ENCODE results near the gene ADAMTS17. TPM values are rescaled to one million over a fixed set of nuclear protein-coding genes. Genes with fewer than 3 reads are reported as not detected.

Gene ADAMTS17
- total RNA-seq, 1 donor from 2014 or later = 1.5 TPM

GRCh38 chr15:100215843-100216169 lies 126.0 kb downstream of the ADAMTS17 start:
- no peak overlapping the region for H3K9ac ChIP-seq
- no peak overlapping the region for H3K4me2 ChIP-seq
- Mint-ChIP-seq H3K9me3 (no peaks in the 10 kb centered on the region), H3K36me3 (no peaks in the 10 kb centered on the region), H3K4me1 (peaks cover 4% of the 10 kb centered on the region), H3K4me3 (no peak overlapping the region), H3K27ac (no peak overlapping the region), H3K27me3 (ENCODE audit: insufficient read depth, low read depth) (no peaks in the 10 kb centered on the region)
- no peaks in the 10 kb centered on the region for H3K9me3 ChIP-seq (ENCODE audit: low read depth)
- H3K4me1 ChIP-seq = peaks cover 4% of the 10 kb centered on the region
- H3K79me2 ChIP-seq (ENCODE audit: low read depth) = no peaks in the 10 kb centered on the region
- DNase-seq (ENCODE audit: low spot score) = no peak
- no peaks in the 10 kb centered on the region for H3K36me3 ChIP-seq
- no peak overlapping the region for H3K27ac ChIP-seq
- no peak overlapping the region for H3K4me3 ChIP-seq
- H3K27me3 ChIP-seq = no peaks in the 10 kb centered on the region
- TF ChIP-seq EZH2 (IDR thresholded peaks at IDR 0.05) (no peak), EZH2phosphoT487 (IDR thresholded peaks at IDR 0.05) (no peak), CTCF (IDR thresholded peaks at IDR 0.05) (no peak)
- no peak overlapping the region for H2AFZ ChIP-seq (replicated peaks)
- no peaks in the 10 kb centered on the region for H4K20me1 ChIP-seq (ENCODE audit: low read depth)
- no peaks in the 10 kb centered on the region for H3F3A ChIP-seq (ENCODE audit: low read depth)

- peaks cover 2% of the 10 kb centered on the region for H3K27me3 Mint-ChIP-seq (ENCODE audit: insufficient read depth, low read depth)
- Histone ChIP-seq H3K4me1 (peaks cover 4% of the 10 kb centered on the region), H3K27ac (no peak overlapping the region)
Measured at GRCh38 chr15:100215031-100215842, 126.5 kb downstream of the ADAMTS17 start.

GRCh38 chr15:100211855-100212850 lies 129.6 kb downstream of the ADAMTS17 start:
- H3K27ac Mint-ChIP-seq = no peak overlapping the region
- Histone ChIP-seq H3K36me3 (no peaks in the 10 kb centered on the region), H3F3A (ENCODE audit: low read depth) (no peaks in the 10 kb centered on the region), H3K4me3 (no peak overlapping the region), H3K4me2 (no peak overlapping the region), H3K27me3 (no peaks in the 10 kb centered on the region), H3K4me1 (peaks cover 4% of the 10 kb centered on the region), H3K79me2 (ENCODE audit: low read depth) (no peaks in the 10 kb centered on the region), H3K9ac (no peak overlapping the region), H4K20me1 (ENCODE audit: low read depth) (no peaks in the 10 kb centered on the region), H3K27ac (no peak overlapping the region), H3K9me3 (ENCODE audit: low read depth) (no peaks in the 10 kb centered on the region), H2AFZ (replicated peaks) (no peak overlapping the region)
- H3K9me3 Mint-ChIP-seq = no peaks in the 10 kb centered on the region
- no peak for TF ChIP-seq CTCF (IDR thresholded peaks at IDR 0.05)
- no peak for TF ChIP-seq EZH2 (IDR thresholded peaks at IDR 0.05)
- TF ChIP-seq EZH2phosphoT487 (IDR thresholded peaks at IDR 0.05) = no peak
- no peak overlapping the region for H3K4me3 Mint-ChIP-seq
- H3K4me1 Mint-ChIP-seq = no peaks in the 10 kb centered on the region
- H3K27me3 Mint-ChIP-seq (ENCODE audit: insufficient read depth, low read depth) = peaks cover 2% of the 10 kb centered on the region
- DNase-seq (ENCODE audit: low spot score) = no peak
- H3K36me3 Mint-ChIP-seq = no peaks in the 10 kb centered on the region

More at GRCh38 chr15:100215031-100215842, 126.5 kb downstream of the ADAMTS17 start:
- Histone ChIP-seq H3K36me3 (no peaks in the 10 kb centered on the region), H2AFZ (replicated peaks) (no peak overlapping the region), H3K4me2 (no peak overlapping the region), H3K9me3 (ENCODE audit: low read depth) (no peaks in the 10 kb centered on the region), H3K27me3 (no peaks in the 10 kb centered on the region), H3K4me3 (no peak overlapping the region), H3K9ac (no peak overlapping the region), H4K20me1 (ENCODE audit: low read depth) (no peaks in the 10 kb centered on the region), H3K79me2 (ENCODE audit: low read depth) (no peaks in the 10 kb centered on the region), H3F3A (ENCODE audit: low read depth) (no peaks in the 10 kb centered on the region)
- Mint-ChIP-seq H3K27ac (no peak overlapping the region), H3K4me3 (no peak overlapping the region), H3K36me3 (no peaks in the 10 kb centered on the region), H3K4me1 (no peaks in the 10 kb centered on the region), H3K9me3 (no peaks in the 10 kb centered on the region)
- no peak for DNase-seq (ENCODE audit: low spot score)
- TF ChIP-seq EZH2phosphoT487 (IDR thresholded peaks at IDR 0.05) = no peak
- no peak for TF ChIP-seq EZH2 (IDR thresholded peaks at IDR 0.05)
- no peak for TF ChIP-seq CTCF (IDR thresholded peaks at IDR 0.05)

Data from neural progenitor cell (in vitro differentiated cells).